ENCODE measurements around the gene ARL5C. TPM values are rescaled to one million over a fixed set of nuclear protein-coding genes. Genes with fewer than 3 reads are reported as not detected.

The ARL5C gene
- total and polyA plus RNA-seq, 2 experiments from 2014 or later, result not detected

DNA sequence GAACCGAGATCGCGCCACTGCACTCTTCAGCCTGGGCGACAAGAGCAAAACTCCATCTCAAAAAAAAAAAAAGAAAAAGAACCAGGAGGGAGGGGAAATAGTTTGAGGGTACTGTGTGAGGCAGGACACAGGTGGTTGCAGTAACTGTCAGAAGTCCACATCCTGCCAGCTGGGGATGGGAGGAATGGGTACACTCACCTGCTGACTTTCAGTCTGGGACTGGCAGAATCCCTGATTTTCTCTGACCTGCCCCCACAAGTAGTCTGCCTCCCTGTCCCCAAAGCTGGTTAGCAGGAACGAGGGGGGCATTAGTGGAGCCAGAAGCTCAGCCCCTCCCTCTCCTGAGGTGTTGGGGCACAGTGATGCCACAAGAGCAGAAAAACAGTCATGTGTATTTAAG is 7.1 kb upstream of the ARL5C start:
- H3K9me3 ChIP-seq (ENCODE audit: low read depth), result no peaks in the 10 kb centered on the region
- DNase-seq (ENCODE audit: low spot score), result no peak

DNA sequence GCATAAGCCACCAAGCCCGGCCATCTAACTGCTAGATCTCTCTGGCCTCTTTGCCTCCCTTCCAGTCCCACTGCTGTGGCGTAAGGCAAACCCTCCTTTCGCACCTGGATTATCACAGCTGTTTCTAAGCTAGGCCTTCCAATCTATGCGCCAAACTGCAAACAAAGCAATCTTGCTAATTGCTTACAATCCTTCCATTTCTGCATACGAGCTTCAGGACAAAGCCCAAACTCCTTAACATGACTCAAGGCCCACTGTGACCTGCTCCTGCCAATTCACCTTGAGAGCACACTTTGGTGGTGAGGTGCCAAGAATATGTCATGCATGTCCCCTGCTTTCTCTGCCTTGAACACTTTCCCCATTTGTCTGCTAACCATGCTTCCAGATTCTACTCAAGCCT is 6.0 kb upstream of the ARL5C start:
- H3K79me2 ChIP-seq, result no peaks in the 10 kb centered on the region
- H2AFZ ChIP-seq, result no peak overlapping the region
- H3K36me3 ChIP-seq (replicated peaks; ENCODE audit: insufficient read depth, low read depth), result no peaks in the 10 kb centered on the region
- H3K9me3 ChIP-seq (ENCODE audit: low read depth), result no peaks in the 10 kb centered on the region
- H3K27ac ChIP-seq, result no peak overlapping the region
- no peaks in the 10 kb centered on the region for H4K20me1 ChIP-seq (ENCODE audit: insufficient read depth, poor library complexity, severe bottlenecking)
- no peak overlapping the region for H3K4me2 ChIP-seq
- H3K4me1 ChIP-seq (ENCODE audit: insufficient read depth), result no peaks in the 10 kb centered on the region
- no peaks in the 10 kb centered on the region for H3K9me2 ChIP-seq (replicated peaks; ENCODE audit: insufficient read depth)
- no peaks in the 10 kb centered on the region for H3K27me3 ChIP-seq
- no peak for DNase-seq (ENCODE audit: low spot score)
- no peak overlapping the region for H3K4me3 ChIP-seq
- WGBS (ENCODE audit: low lambda C conversion rate, missing lambda C conversion rate), result 89% methylated on average over 5 of the region's 5 CpGs
- TF ChIP-seq, protein P1, sequence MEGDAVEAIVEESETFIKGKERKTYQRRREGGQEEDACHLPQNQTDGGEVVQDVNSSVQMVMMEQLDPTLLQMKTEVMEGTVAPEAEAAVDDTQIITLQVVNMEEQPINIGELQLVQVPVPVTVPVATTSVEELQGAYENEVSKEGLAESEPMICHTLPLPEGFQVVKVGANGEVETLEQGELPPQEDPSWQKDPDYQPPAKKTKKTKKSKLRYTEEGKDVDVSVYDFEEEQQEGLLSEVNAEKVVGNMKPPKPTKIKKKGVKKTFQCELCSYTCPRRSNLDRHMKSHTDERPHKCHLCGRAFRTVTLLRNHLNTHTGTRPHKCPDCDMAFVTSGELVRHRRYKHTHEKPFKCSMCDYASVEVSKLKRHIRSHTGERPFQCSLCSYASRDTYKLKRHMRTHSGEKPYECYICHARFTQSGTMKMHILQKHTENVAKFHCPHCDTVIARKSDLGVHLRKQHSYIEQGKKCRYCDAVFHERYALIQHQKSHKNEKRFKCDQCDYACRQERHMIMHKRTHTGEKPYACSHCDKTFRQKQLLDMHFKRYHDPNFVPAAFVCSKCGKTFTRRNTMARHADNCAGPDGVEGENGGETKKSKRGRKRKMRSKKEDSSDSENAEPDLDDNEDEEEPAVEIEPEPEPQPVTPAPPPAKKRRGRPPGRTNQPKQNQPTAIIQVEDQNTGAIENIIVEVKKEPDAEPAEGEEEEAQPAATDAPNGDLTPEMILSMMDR (IDR thresholded peaks at IDR 0.05; ENCODE audit: poor library complexity), result no peak
- no peak for TF ChIP-seq EZH2 (IDR thresholded peaks at IDR 0.05; ENCODE audit: borderline replicate concordance)
- no peak for TF ChIP-seq EZH2phosphoT487 (IDR thresholded peaks at IDR 0.05; ENCODE audit: low read depth, severe bottlenecking, unreplicated experiment)

More for the DNA sequence above, 7.1 kb upstream of the ARL5C start:
- Histone ChIP-seq H3K27ac (no peak overlapping the region), H3K4me1 (ENCODE audit: insufficient read depth) (no peaks in the 10 kb centered on the region), H3K79me2 (no peaks in the 10 kb centered on the region), H3K4me2 (no peak overlapping the region), H4K20me1 (ENCODE audit: insufficient read depth, poor library complexity, severe bottlenecking) (no peaks in the 10 kb centered on the region), H3K4me3 (no peak overlapping the region), H2AFZ (no peak overlapping the region), H3K36me3 (replicated peaks; ENCODE audit: insufficient read depth, low read depth) (no peaks in the 10 kb centered on the region), H3K9me2 (replicated peaks; ENCODE audit: insufficient read depth) (no peaks in the 10 kb centered on the region), H3K27me3 (no peaks in the 10 kb centered on the region)
- no peak for TF ChIP-seq EZH2phosphoT487 (IDR thresholded peaks at IDR 0.05; ENCODE audit: low read depth, severe bottlenecking, unreplicated experiment)
- TF ChIP-seq, protein P1 (IDR thresholded peaks at IDR 0.05; ENCODE audit: poor library complexity), result no peak
- 96% methylated on average over 4 of the region's 5 CpGs for WGBS (ENCODE audit: low lambda C conversion rate, missing lambda C conversion rate)

GRCh38 chr17:39170558-39170957 is 4.6 kb upstream of the ARL5C start:
- Histone ChIP-seq H3K9me3 (ENCODE audit: low read depth) (no peaks in the 10 kb centered on the region), H3K27ac (no peak overlapping the region)
- WGBS (ENCODE audit: low lambda C conversion rate, missing lambda C conversion rate), result 88% methylated on average over 6 of the region's 6 CpGs

More at GRCh38 chr17:39170558-39170957, 4.6 kb upstream of the ARL5C start:
- H3K4me2 ChIP-seq, result no peak overlapping the region
- H3K9me2 ChIP-seq (replicated peaks; ENCODE audit: insufficient read depth), result no peaks in the 10 kb centered on the region
- H3K36me3 ChIP-seq (replicated peaks; ENCODE audit: insufficient read depth, low read depth), result no peaks in the 10 kb centered on the region
- H3K4me1 ChIP-seq (ENCODE audit: insufficient read depth), result no peaks in the 10 kb centered on the region
- no peaks in the 10 kb centered on the region for H4K20me1 ChIP-seq (ENCODE audit: insufficient read depth, poor library complexity, severe bottlenecking)
- no peak for DNase-seq (ENCODE audit: low spot score)
- no peak overlapping the region for H3K4me3 ChIP-seq
- no peak overlapping the region for H2AFZ ChIP-seq
- TF ChIP-seq EZH2phosphoT487 (IDR thresholded peaks at IDR 0.05; ENCODE audit: low read depth, severe bottlenecking, unreplicated experiment), result no peak
- no peak for TF ChIP-seq EZH2 (IDR thresholded peaks at IDR 0.05; ENCODE audit: borderline replicate concordance)
- TF ChIP-seq, protein P1 (IDR thresholded peaks at IDR 0.05; ENCODE audit: poor library complexity), result no peak
- H3K79me2 ChIP-seq, result no peaks in the 10 kb centered on the region
- H3K27me3 ChIP-seq, result peaks cover 9% of the 10 kb centered on the region
